ENCODE data around the gene SNX10. TPM values are rescaled to one million over a fixed set of nuclear protein-coding genes. Genes with fewer than 3 reads are reported as not detected.

SNX10 gene
- polyA plus RNA-seq, 3 donors: 68.0 to 250 (median 219) TPM

GRCh38 chr7:26363465-26363864, 71.8 kb downstream of the SNX10 start:
- no peak overlapping the region for H3K4me3 ChIP-seq (replicated peaks in 1 of 3; ENCODE audit: low read depth in 2 of 3, low read length in 3 of 3)
- Mint-ChIP-seq H3K9me3 (no peaks in the 10 kb centered on the region), H3K27me3 (ENCODE audit: low read depth in 3 of 3) (peaks cover 0 to 2% (median 0%) of the 10 kb centered on the region in 3 donors), H3K4me1 (peaks cover 31% of the 10 kb centered on the region), H3K36me3 (peaks cover 60 to 62% of the 10 kb centered on the region in 2 donors), H3K4me3 (no peak overlapping the region), H3K27ac (no peak overlapping the region)
- H3K27ac ChIP-seq (ENCODE audit: low read depth in 1 of 2, low read length in 2 of 2): peak overlapping the region in 1 of 2 donors; percentile 34
- no CpG with 5 or more reads among the region's 7 CpGs for WGBS (ENCODE audit: insufficient coverage)
- H3K9ac ChIP-seq (ENCODE audit: insufficient read depth, low read length, poor library complexity, severe bottlenecking): no peak overlapping the region
- no peak overlapping the region for H2AFZ ChIP-seq (ENCODE audit: insufficient read depth, low read depth, low read length, poor library complexity, severe bottlenecking)
- H3K9me3 ChIP-seq (replicated peaks in 1 of 2; ENCODE audit: control insufficient read depth in 1 of 2, insufficient read depth in 1 of 2, low read length in 2 of 2): no peaks in the 10 kb centered on the region
- H4K20me1 ChIP-seq (ENCODE audit: insufficient read depth, low read length): peaks cover 53% of the 10 kb centered on the region
- H3K4me1 ChIP-seq (ENCODE audit: control insufficient read depth in 1 of 2, insufficient read depth in 2 of 2, low read length in 2 of 2): peaks cover 20 to 28% of the 10 kb centered on the region in 2 donors
- no peaks in the 10 kb centered on the region for H3K27me3 ChIP-seq (ENCODE audit: control insufficient read depth in 2 of 2, insufficient read depth in 2 of 2, low read length in 2 of 2)
- DNase-seq: no peak
- H3K79me2 ChIP-seq (ENCODE audit: insufficient read depth, low read length): peaks cover 13% of the 10 kb centered on the region
- intact Hi-C loops (cut with micrococcal nuclease): loop anchor here (5.0 to 10.0 kb wide), 4 partner anchors 71 to 501 kb away; partner anchors contain the start of genes CBX3 (in 1 of the 2), HNRNPA2B1 (in 1 of the 2), SKAP2 (in 1 of the 2) and SNX10 (in 1 of the 2)
- H3K36me3 ChIP-seq (replicated peaks in 1 of 2; ENCODE audit: control insufficient read depth in 1 of 2, insufficient read depth in 2 of 2, low read length in 2 of 2): peaks cover 37 to 73% of the 10 kb centered on the region in 2 donors
- H3K4me2 ChIP-seq (replicated peaks; ENCODE audit: extremely low read depth, low read length, poor library complexity, severe bottlenecking): no peak overlapping the region
- TF ChIP-seq CTCF (IDR thresholded peaks at IDR 0.05): no peak

- peak; percentile 82 for TF ChIP-seq CTCF (IDR thresholded peaks at IDR 0.05)
- peaks cover 8% of the 10 kb centered on the region for H3K79me2 ChIP-seq (ENCODE audit: insufficient read depth, low read length)
- H3K4me3 Mint-ChIP-seq: no peak overlapping the region
- 12% methylated on average over 5 of the region's 13 CpGs for WGBS (ENCODE audit: insufficient coverage)
- peaks cover 68% of the 10 kb centered on the region for H4K20me1 ChIP-seq (ENCODE audit: insufficient read depth, low read length)
- peaks cover 61% of the 10 kb centered on the region in 2 donors for H3K36me3 Mint-ChIP-seq
- H3K9me3 Mint-ChIP-seq: no peaks in the 10 kb centered on the region
- H3K4me2 ChIP-seq (replicated peaks; ENCODE audit: extremely low read depth, low read length, poor library complexity, severe bottlenecking): no peak overlapping the region
- H3K27me3 Mint-ChIP-seq (ENCODE audit: low read depth in 3 of 3): peaks cover 0 to 2% (median 0%) of the 10 kb centered on the region in 3 donors
- H3K4me1 ChIP-seq (ENCODE audit: control insufficient read depth in 1 of 2, insufficient read depth in 2 of 2, low read length in 2 of 2): peaks cover 14 to 22% of the 10 kb centered on the region in 2 donors
- peaks cover 26% of the 10 kb centered on the region for H3K4me1 Mint-ChIP-seq
- no peak overlapping the region for H3K4me3 ChIP-seq (replicated peaks in 1 of 3; ENCODE audit: low read depth in 2 of 3, low read length in 3 of 3)
- H3K9me3 ChIP-seq (replicated peaks in 1 of 2; ENCODE audit: control insufficient read depth in 1 of 2, insufficient read depth in 1 of 2, low read length in 2 of 2): no peaks in the 10 kb centered on the region
- no peak overlapping the region for H2AFZ ChIP-seq (ENCODE audit: insufficient read depth, low read depth, low read length, poor library complexity, severe bottlenecking)
- no peaks in the 10 kb centered on the region for H3K27me3 ChIP-seq (ENCODE audit: control insufficient read depth in 2 of 2, insufficient read depth in 2 of 2, low read length in 2 of 2)
- H3K9ac ChIP-seq (ENCODE audit: insufficient read depth, low read length, poor library complexity, severe bottlenecking): no peak overlapping the region
- peaks cover 40 to 84% of the 10 kb centered on the region in 2 donors for H3K36me3 ChIP-seq (replicated peaks in 1 of 2; ENCODE audit: control insufficient read depth in 1 of 2, insufficient read depth in 2 of 2, low read length in 2 of 2)
- peak; percentile 82 to 90 (median 85) for DNase-seq
- H3K27ac Mint-ChIP-seq: peak overlapping the region in 6 of 7 donors; percentile 64 to 90 (median 79)
- peak overlapping the region in 1 of 2 donors; percentile 65 for H3K27ac ChIP-seq (ENCODE audit: low read depth in 1 of 2, low read length in 2 of 2)
- intact Hi-C loops (cut with micrococcal nuclease): loop anchor here (5.0 to 10.0 kb wide), 7 partner anchors 160 to 797 kb away; partner anchors contain the start of genes CBX3 (in 2 of the 2), HNRNPA2B1 (in 2 of the 2) and SKAP2 (in 1 of the 2)
These were observed 73.6 kb downstream of the SNX10 start for GRCh38 chr7:26365077-26365900.
